Lung (tissue), 12 donors: ENCODE measurements around the gene RHD. TPM values are rescaled to one million over a fixed set of nuclear protein-coding genes. Genes with fewer than 3 reads are reported as not detected.

Experiments
- ATAC-seq: fragments of 200-7000 bp; cut with Tn5 transposase; one replicate; pipeline ENCODE4 v1.9.1; 2020; ENCODE audit warnings: moderate number of reproducible peaks; ENCODE audit not compliant: insufficient read depth, low FRiP score
- DNase-seq, 3 donors: peaks; one replicate each; pipeline ENCODE4 v3.0.0-alpha.2; 2013 to 2017
- H3K27ac ChIP-seq, 2 donors: one replicate each; pipeline ENCODE4 v1.5.1; 2013; ENCODE audit warnings: mild to moderate bottlenecking in 2 of 2, moderate library complexity in 2 of 2, control low read depth in 1 of 2, inconsistent platforms in 1 of 2, low read depth in 1 of 2, low read length in 1 of 2
- H3K27me3 ChIP-seq, 3 donors: one replicate each; pipeline ENCODE4 v1.5.1; 2013; ENCODE audit warnings: low read length in 2 of 3; ENCODE audit not compliant: control insufficient read depth in 3 of 3, insufficient read depth in 3 of 3
- H3K36me3 ChIP-seq, 4 donors: one replicate each; pipeline ENCODE4 v1.5.1; 2013; ENCODE audit warnings: low read length in 4 of 4, mild to moderate bottlenecking in 1 of 4, moderate library complexity in 1 of 4; ENCODE audit not compliant: control insufficient read depth in 4 of 4, insufficient read depth in 4 of 4
- H3K4me1 ChIP-seq, 5 donors: one replicate each; pipeline ENCODE4 v1.5.1; 2013; ENCODE audit warnings: low read length in 5 of 5, mild to moderate bottlenecking in 2 of 5, moderate library complexity in 1 of 5; ENCODE audit not compliant: control insufficient read depth in 5 of 5, insufficient read depth in 5 of 5
- H3K4me3 ChIP-seq: one replicate; pipeline ENCODE4 v1.5.1; 2013; ENCODE audit warnings: mild to moderate bottlenecking, control low read depth, moderate library complexity
- H3K9ac ChIP-seq, 2 donors: one replicate each; pipeline ENCODE4 v1.5.1; 2013; ENCODE audit warnings: low read length in 2 of 2, control low read depth in 1 of 2; ENCODE audit not compliant: insufficient read depth in 1 of 2
- H3K9me3 ChIP-seq, 4 donors: one replicate each; pipeline ENCODE4 v1.5.1; 2013; ENCODE audit warnings: low read length in 3 of 4, mild to moderate bottlenecking in 1 of 4, moderate library complexity in 1 of 4; ENCODE audit not compliant: control insufficient read depth in 4 of 4, insufficient read depth in 3 of 4
- WGBS, 2 donors: extraction: QIAGEN DNeasy Blood & Tissue Kit; methylation state at CpG; one replicate each; pipeline ENCODE4 v1.1.7; 2013; 5-methylcytosine and 5-hydroxymethylcytosine counted together
- polyA plus RNA-seq, 2 donors: library from polyadenylated mRNA; stranded (reverse); fragments of 200-250 nt; gene quantifications; one replicate each; pipeline ENCODE4 v1.2.1, GENCODE V29; 2013
- total RNA-seq, 2 donors: library from RNA; depleted of rRNA in 1 of 2; stranded (reverse); fragments of >200 nt in 1 of 2; gene quantifications; one replicate each; pipeline ENCODE4 v1.2.1, GENCODE V29; 2014 to 2021
- TF ChIP-seq, protein P1 (sequence below): IDR thresholded peaks from 2 replicates; pipeline ENCODE4 v1.5.1; 2012; ENCODE audit warnings: mild to moderate bottlenecking; ENCODE audit errors: control extremely low read depth, extremely low read depth
- donor health status: control.
- donor health status: control.
- donor health status: Bipolar disorder and iron deficiency.
- donor health status: healthy.
- donor health status: DM: yes; HTN: yes; CAD: no.

The RHD gene
- total and polyA plus RNA-seq, 4 donors = 0.12 to 2.2 (median 0.27) TPM; not detected in 1

DNA sequence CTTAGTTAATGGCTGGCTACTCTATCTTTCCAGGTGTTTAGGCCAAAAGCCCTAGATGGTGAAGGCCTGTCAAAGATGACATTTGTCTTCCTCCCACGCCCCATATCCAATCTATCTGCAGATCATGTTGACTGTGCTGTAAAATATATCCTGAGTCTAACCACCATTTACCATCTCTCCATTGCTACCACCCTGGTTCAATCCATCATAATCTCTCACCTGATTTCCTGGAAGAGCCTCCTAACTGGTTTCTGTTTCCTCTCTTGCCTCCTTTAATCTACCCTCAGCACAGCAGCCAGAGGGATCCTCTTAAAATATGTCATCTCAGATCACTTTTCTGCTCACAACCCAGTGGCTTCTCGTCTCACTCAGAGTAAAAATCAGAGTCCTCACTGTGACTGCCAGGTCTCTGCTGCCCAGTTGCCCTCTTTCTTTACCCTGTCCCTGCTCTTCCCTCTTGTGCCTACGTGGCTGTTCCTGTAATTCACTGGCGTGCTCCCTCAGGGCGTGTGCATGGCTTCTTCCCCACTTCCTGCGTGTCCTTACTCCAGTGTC lies 83.6 kb downstream of the RHD start:
- TF ChIP-seq, protein P1, sequence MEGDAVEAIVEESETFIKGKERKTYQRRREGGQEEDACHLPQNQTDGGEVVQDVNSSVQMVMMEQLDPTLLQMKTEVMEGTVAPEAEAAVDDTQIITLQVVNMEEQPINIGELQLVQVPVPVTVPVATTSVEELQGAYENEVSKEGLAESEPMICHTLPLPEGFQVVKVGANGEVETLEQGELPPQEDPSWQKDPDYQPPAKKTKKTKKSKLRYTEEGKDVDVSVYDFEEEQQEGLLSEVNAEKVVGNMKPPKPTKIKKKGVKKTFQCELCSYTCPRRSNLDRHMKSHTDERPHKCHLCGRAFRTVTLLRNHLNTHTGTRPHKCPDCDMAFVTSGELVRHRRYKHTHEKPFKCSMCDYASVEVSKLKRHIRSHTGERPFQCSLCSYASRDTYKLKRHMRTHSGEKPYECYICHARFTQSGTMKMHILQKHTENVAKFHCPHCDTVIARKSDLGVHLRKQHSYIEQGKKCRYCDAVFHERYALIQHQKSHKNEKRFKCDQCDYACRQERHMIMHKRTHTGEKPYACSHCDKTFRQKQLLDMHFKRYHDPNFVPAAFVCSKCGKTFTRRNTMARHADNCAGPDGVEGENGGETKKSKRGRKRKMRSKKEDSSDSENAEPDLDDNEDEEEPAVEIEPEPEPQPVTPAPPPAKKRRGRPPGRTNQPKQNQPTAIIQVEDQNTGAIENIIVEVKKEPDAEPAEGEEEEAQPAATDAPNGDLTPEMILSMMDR = no peak
- WGBS, 2 donors = 77% methylated on average over 6 of the region's 6 CpGs
- ATAC-seq = no peak

GRCh38 chr1:25356441-25356840 lies 84.1 kb downstream of the RHD start:
- TF ChIP-seq, protein P1 = no peak
- ATAC-seq (no peak), DNase-seq (no peak)
- Histone ChIP-seq H3K9ac (no peak overlapping the region), H3K4me1 (peaks cover 0 to 3% (median 0%) of the 10 kb centered on the region in 5 donors), H3K27ac (no peak overlapping the region), H3K4me3 (no peak overlapping the region), H3K9me3 (no peaks in the 10 kb centered on the region), H3K27me3 (no peaks in the 10 kb centered on the region), H3K36me3 (peaks cover 7 to 26% (median 21%) of the 10 kb centered on the region in 4 donors)

More for the DNA sequence above, 83.6 kb downstream of the RHD start:
- peaks cover 0 to 3% (median 0%) of the 10 kb centered on the region in 5 donors for H3K4me1 ChIP-seq
- H3K9me3 ChIP-seq = no peaks in the 10 kb centered on the region
- no peak overlapping the region for H3K9ac ChIP-seq
- H3K4me3 ChIP-seq = no peak overlapping the region
- peak overlapping the region in 1 of 2 donors; percentile 16 for H3K27ac ChIP-seq
- H3K27me3 ChIP-seq = no peaks in the 10 kb centered on the region
- H3K36me3 ChIP-seq = peaks cover 7 to 23% (median 20%) of the 10 kb centered on the region in 4 donors
- DNase-seq = no peak

DNA sequence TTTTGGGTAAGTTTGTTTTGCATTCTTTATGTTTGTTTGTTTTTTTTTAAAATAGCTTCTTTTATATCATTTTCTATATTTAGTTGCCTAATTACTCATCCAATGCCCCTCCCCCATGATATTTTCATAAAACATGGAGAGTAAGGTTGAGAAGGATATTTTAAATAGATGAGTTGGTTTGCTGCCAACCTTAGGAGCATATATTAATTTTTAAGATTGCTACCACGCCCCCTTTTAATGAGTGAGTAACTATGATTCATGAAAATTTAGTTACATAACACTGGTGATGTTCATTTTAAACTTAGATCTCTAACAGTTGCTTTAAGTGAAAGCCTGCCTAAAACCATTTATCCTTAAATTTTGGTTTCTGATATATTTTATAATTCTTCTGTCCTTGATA lies 84.5 kb downstream of the RHD start:
- 92 to 93% methylated on average over 1 of the region's 1 CpG for WGBS, 2 donors
- TF ChIP-seq, protein P1 = no peak
- DNase-seq = no peak
- no peak for ATAC-seq
- no peak overlapping the region for H3K9ac ChIP-seq
- no peaks in the 10 kb centered on the region for H3K9me3 ChIP-seq
- H3K4me1 ChIP-seq = peaks cover 0 to 5% (median 0%) of the 10 kb centered on the region in 5 donors
- no peaks in the 10 kb centered on the region for H3K27me3 ChIP-seq
- H3K4me3 ChIP-seq = no peak overlapping the region
- H3K27ac ChIP-seq = no peak overlapping the region
- peaks cover 7 to 27% (median 22%) of the 10 kb centered on the region in 4 donors for H3K36me3 ChIP-seq
